HCT116 (cell line): Measurements from ENCODE around the gene TMEM101.

Experiments used
- TCF7L2 ChIP-seq: IDR thresholded peaks from 2 replicates; pipeline ENCODE4 v1.7.0; 2011; ENCODE audit warnings: borderline replicate concordance, inconsistent platforms; ENCODE audit not compliant: insufficient read depth, insufficient read length; ENCODE audit errors: extremely low read depth
- TF ChIP-seq, protein P1 (sequence below), 3 experiments: fragments of 200-600 bp in 1 of 3; sonication (generic) in 1 of 3; IDR thresholded peaks in 2 of 3; conservative IDR thresholded peaks in 1 of 3; 2 replicates each; pipeline ENCODE4 v1.5.1; 2012 to 2017; ENCODE audit warnings: low read depth in 2 of 3, low read length in 2 of 3, antibody characterized with exemption in 1 of 3, borderline replicate concordance in 1 of 3, control low read depth in 1 of 3, mild to moderate bottlenecking in 1 of 3, mixed read lengths in 1 of 3, mixed run types in 1 of 3, moderate library complexity in 1 of 3; ENCODE audit not compliant: insufficient read depth in 1 of 3

DNA sequence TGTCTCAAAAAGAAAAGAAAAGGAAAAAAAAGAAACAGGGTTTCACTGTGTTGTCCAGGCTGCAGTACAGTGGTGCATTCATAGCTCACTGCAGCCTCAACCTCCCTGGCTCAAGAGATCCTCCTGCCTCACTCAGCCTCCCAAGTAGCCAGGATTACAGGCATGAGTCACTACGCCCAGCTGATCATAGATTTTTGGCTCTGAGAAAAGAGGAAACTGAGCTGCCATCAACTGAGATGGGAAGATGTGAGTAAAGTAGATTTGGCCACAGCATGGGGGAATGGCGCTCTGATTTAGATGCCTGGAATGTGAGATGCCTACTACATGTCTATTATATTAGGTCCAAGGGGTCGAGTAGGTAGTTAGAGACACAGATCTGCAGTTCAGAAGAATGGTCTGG is 16.2 kb downstream of the TMEM101 start:
- TF ChIP-seq, protein P1, sequence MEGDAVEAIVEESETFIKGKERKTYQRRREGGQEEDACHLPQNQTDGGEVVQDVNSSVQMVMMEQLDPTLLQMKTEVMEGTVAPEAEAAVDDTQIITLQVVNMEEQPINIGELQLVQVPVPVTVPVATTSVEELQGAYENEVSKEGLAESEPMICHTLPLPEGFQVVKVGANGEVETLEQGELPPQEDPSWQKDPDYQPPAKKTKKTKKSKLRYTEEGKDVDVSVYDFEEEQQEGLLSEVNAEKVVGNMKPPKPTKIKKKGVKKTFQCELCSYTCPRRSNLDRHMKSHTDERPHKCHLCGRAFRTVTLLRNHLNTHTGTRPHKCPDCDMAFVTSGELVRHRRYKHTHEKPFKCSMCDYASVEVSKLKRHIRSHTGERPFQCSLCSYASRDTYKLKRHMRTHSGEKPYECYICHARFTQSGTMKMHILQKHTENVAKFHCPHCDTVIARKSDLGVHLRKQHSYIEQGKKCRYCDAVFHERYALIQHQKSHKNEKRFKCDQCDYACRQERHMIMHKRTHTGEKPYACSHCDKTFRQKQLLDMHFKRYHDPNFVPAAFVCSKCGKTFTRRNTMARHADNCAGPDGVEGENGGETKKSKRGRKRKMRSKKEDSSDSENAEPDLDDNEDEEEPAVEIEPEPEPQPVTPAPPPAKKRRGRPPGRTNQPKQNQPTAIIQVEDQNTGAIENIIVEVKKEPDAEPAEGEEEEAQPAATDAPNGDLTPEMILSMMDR (IDR thresholded peaks at IDR 0.05 in 2 of 3, conservative IDR thresholded peaks at IDR 0.05 in 1 of 3; ENCODE audit: borderline replicate concordance in 1 of 3, insufficient read depth in 1 of 3, low read depth in 2 of 3, low read length in 2 of 3): no peak
- no peak for TF ChIP-seq TCF7L2
